Uterus (tissue), 2 donors: ENCODE measurements around the gene PRKAB2.

ENCODE experiments used
- POLR2A ChIP-seq, 2 donors: fragments of 450-650 bp; IDR thresholded peaks; one replicate each; pipeline ENCODE4 v1.6.1; 2016; ENCODE audit warnings: antibody characterized with exemption in 2 of 2, mild to moderate bottlenecking in 1 of 2, moderate library complexity in 1 of 2
- TF ChIP-seq, protein P1 (sequence below), 4 experiments: fragments of 200-600 bp in 2 of 4; fragments of 450-650 bp in 2 of 4; sonication (generic) in 2 of 4; IDR thresholded peaks; one replicate each; pipeline ENCODE4 v1.5.1; 2016 to 2019; ENCODE audit warnings: antibody characterized with exemption in 4 of 4, mild to moderate bottlenecking in 2 of 4, moderate library complexity in 1 of 4

DNA sequence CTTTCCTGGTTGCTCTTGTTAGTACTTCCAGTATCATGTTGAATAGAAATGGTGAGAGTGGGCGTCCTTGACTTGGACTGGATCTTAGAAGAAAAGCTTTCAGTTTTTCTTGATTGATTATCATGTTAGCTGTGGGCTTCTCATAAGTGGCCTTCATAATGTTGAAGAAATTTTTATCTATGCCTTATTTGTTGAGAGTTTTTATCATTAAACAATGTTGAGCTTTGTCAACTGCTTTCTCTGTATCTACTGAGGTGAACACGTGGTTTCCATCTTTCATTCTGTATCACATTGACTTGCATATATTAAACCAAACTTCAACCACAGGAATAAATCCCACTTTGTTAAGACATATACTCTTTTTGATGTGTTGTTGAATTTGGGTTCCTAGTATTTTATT, 29.4 kb downstream of the PRKAB2 start:
- TF ChIP-seq, protein P1, sequence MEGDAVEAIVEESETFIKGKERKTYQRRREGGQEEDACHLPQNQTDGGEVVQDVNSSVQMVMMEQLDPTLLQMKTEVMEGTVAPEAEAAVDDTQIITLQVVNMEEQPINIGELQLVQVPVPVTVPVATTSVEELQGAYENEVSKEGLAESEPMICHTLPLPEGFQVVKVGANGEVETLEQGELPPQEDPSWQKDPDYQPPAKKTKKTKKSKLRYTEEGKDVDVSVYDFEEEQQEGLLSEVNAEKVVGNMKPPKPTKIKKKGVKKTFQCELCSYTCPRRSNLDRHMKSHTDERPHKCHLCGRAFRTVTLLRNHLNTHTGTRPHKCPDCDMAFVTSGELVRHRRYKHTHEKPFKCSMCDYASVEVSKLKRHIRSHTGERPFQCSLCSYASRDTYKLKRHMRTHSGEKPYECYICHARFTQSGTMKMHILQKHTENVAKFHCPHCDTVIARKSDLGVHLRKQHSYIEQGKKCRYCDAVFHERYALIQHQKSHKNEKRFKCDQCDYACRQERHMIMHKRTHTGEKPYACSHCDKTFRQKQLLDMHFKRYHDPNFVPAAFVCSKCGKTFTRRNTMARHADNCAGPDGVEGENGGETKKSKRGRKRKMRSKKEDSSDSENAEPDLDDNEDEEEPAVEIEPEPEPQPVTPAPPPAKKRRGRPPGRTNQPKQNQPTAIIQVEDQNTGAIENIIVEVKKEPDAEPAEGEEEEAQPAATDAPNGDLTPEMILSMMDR (IDR thresholded peaks at IDR 0.05) = no peak
- no peak for TF ChIP-seq POLR2A (IDR thresholded peaks at IDR 0.05)
